Measurements from ENCODE around the gene STK32C.

DNA sequence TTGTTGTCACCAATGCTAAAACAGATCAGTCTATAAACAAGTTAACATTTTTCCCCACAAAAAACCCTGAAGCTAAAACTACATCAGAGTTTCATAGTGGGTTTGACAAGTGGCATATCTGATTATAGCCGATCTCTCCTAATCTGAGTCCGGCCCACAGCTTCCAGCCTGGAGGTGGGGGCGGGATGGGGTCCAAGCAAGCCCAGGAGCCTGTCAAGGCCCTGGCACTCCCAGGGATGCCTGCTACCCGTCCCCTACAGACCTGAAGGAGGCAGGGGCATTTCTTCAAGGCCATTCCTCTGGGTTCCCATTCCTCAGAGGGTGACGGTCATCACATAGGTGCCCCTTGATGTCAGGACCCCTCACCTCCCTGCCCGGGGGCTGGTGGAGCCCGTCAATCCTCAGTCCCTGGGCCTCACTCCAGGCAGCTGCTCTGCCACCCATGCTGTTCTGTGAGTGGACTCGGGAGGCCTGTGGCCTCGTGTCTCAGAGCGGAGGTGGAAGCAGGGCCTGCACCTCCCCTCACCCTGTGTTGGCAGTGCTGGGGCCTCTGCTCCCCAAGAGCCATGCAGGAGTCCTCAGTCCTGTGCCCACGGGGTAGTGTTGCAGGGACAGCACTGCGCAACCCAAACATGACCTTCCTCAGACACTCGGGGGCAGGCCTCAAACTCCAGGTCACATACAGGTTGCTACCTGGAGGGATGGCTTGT, 112.2 kb downstream of the STK32C start:
- TF ChIP-seq, protein P1, sequence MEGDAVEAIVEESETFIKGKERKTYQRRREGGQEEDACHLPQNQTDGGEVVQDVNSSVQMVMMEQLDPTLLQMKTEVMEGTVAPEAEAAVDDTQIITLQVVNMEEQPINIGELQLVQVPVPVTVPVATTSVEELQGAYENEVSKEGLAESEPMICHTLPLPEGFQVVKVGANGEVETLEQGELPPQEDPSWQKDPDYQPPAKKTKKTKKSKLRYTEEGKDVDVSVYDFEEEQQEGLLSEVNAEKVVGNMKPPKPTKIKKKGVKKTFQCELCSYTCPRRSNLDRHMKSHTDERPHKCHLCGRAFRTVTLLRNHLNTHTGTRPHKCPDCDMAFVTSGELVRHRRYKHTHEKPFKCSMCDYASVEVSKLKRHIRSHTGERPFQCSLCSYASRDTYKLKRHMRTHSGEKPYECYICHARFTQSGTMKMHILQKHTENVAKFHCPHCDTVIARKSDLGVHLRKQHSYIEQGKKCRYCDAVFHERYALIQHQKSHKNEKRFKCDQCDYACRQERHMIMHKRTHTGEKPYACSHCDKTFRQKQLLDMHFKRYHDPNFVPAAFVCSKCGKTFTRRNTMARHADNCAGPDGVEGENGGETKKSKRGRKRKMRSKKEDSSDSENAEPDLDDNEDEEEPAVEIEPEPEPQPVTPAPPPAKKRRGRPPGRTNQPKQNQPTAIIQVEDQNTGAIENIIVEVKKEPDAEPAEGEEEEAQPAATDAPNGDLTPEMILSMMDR (IDR thresholded peaks at IDR 0.05): no peak
- TF ChIP-seq POLR2A (IDR thresholded peaks at IDR 0.05): no peak

All from body of pancreas (tissue), 4 donors.